ENCODE data around the gene HCN1.

Gene HCN1

GRCh38 chr5:45281081-45281480, 415.1 kb downstream of the HCN1 start:
- DNase-seq, result no peak

DNA sequence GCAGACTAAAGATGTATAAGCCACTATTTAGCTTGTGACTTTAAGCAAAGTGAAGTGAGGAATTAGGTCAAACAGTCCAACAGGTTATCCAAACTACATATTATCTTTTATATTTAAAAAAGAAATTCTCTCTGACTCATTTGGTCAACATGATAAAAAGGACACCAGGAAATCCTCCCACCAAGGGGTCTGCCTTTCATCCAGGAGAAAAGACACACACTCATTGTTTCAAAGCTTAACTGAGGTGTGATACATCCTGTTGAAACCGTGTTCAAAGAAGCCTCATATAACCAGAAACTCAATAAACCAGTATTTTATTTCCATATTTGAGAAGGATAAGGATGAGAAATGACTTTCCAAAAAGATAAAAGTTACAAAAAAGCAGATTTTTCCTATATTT, 417.1 kb downstream of the HCN1 start:
- DNase-seq, result no peak

GRCh38 chr5:45277860-45278259, 418.3 kb downstream of the HCN1 start:
- no peak for DNase-seq

GRCh38 chr5:45274241-45274640, 421.9 kb downstream of the HCN1 start:
- no peak for DNase-seq

DNA sequence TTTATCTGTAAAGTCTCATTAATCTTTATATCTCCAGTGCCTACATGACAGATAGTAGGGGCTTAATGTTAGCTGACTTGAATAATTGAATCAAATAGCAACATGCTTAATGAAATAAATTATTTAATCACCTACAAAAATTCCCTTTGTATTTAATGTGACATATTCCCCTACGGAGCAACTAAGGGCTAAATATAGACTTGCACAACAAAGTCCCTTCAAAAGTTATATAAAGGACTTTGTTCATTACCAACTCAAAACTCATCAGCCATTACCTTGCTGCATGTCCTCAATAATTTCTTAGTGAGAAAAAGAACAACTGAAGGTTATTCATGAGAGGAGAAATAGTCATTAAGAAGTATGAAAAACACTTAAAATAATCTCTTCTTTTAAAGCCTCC, 424.6 kb downstream of the HCN1 start:
- DNase-seq, result no peak

DNA sequence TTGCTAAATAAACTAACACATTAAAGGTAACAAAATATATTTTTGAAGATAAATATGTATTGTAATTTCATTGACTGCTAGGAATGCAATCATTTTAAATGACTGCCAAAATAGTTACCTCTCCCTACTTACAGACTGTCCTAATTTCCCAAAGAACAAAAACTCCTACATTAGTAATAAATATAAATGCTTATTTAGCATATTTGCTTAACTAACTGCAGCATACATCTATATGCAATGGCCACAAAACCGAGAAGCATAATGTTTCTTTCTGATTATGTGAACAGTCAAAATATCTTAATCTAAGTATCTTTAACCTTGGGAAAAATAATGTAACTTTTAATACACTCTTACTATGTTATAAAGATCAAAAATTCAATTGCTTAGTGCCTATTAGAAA, 431.7 kb downstream of the HCN1 start:
- DNase-seq, result no peak

- DNase-seq, result no peak
Measured at GRCh38 chr5:45262061-45262590, 434.1 kb downstream of the HCN1 start.

GRCh38 chr5:45261125-45261524, 435.1 kb downstream of the HCN1 start:
- DNase-seq, result no peak

- DNase-seq, result no peak
Measured at GRCh38 chr5:45260292-45260691, 435.9 kb downstream of the HCN1 start.

DNA sequence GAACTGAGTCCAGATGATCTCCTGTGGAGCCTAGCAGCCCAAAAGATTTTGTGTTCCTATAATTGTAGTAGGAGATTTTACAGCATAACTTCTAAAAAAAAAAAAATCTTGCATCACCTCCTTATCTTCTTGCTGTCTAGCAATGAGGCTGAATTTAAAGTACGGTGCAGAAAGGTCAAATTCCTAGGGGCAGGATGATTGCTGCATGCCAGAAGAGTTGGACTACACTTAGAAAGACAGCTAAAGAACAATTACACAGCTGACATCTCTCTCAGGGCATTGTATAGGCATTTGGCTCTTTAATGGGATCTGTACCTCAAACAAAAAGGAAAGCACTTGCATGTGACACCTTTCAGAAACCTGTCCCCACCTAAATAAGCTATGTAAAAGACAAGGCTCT, 443.2 kb downstream of the HCN1 start:
- DNase-seq, result no peak

DNA sequence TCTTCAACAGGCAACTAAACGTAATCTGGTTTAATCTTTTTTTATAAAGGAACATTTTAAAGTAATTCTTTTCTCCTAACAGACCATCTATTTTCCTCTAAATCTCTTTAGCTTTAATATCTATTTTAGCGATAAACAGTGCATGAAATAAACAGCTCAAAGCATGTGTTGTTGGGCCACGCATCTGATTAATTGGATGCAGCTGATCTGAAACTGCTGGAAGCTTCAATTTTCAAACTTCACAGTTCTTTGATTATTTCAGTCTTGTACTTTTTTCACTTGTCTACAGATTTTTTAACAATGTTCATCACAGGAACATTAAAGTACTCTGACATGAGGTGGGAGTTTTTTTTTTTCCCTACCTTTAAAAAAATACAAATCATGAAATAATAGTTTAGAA, 443.6 kb downstream of the HCN1 start:
- no peak for DNase-seq

DNA sequence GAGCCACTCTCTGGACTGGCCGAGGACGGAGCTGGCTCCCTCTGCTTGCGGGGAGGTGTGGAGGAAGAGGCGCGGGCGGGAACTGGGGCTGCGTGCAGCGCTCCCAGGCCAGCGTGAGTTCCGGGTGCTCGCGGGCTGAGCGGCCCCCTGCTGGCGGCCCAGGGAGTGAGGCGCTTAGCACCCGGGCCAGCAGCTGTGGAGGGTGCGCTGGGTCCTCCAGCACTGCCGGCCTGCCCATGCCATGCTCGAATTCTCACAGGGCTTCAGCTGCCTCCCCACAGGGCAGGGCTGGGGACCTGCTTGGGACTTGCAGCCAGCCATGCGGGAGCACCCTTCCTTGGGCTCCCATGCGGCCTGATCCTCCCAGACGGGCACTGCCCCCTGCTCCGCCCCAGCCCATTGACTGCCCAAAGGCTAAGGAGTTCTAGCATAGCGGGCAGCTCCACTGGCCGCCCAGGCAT, 470.6 kb downstream of the HCN1 start:
- DNase-seq, result no peak

DNA sequence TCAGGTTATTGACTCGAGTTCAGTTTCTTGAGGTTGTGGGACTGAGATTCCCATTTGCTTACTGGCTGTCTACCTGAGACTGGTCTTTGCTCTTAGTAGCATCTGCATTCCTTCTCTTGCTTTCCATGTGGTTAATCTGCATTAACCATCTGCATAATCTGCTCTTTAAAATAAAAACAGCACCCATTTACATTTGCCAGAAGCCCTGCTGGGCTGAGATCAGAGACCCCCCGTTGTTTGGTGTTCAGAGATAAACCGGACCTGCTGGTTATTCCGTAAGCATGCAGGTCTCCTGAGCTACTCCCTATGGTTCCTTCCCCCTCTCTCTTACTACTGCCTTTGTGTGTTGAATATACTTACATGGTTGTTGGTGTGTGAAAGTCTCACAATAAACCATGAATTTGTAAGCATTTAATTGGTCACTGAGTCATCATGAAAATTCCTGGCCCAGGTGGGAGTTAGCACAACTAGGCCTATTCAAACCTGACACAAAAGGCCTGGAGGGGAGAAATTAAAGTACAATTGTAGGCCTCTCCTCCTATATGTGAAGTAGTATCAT, 490.7 kb downstream of the HCN1 start:
- no peak for DNase-seq
